Tibial artery (tissue), 4 donors: ENCODE results near the gene RSPO4.

Experiments
- DNase-seq, 2 donors: peaks; one replicate each; pipeline ENCODE4 v3.0.0-alpha.2; 2019
- H3K27ac ChIP-seq, 2 donors: fragments of 200-600 bp; sonication (generic) in 1 of 2; 1 replicate in 1 of 2; 2 replicates in 1 of 2; pipeline ENCODE4 v1.5.1; 2018 to 2019; ENCODE audit warnings: mild to moderate bottlenecking in 1 of 2
- H3K27me3 ChIP-seq, 2 donors: fragments of 200-600 bp; sonication (generic) in 1 of 2; one replicate each; pipeline versions ENCODE4 v1.5.1 to v1.6.0; 2016 to 2019
- H3K36me3 ChIP-seq, 3 donors: fragments of 200-600 bp; sonication (generic) in 2 of 3; one replicate each; pipeline ENCODE4 v1.5.1; 2016 to 2019; ENCODE audit warnings: mild to moderate bottlenecking in 2 of 3
- H3K4me1 ChIP-seq, 4 donors: fragments of 200-600 bp; sonication (generic) in 2 of 4; 1 replicate in 3 of 4; 2 replicates in 1 of 4; pipeline ENCODE4 v1.5.1; 2016 to 2019
- H3K4me3 ChIP-seq, 2 donors: fragments of 200-600 bp; sonication (generic) in 1 of 2; 1 replicate in 1 of 2; 2 replicates in 1 of 2; pipeline ENCODE4 v1.5.1; 2018 to 2019; ENCODE audit warnings: mild to moderate bottlenecking in 2 of 2
- H3K9me3 ChIP-seq, 3 donors: fragments of 200-600 bp; sonication (generic) in 1 of 3; one replicate each; pipeline ENCODE4 v1.5.1; 2016 to 2019
- CTCF ChIP-seq, 2 experiments: fragments of 200-600 bp in 1 of 2; fragments of 450-650 bp in 1 of 2; IDR thresholded peaks; one replicate each; pipeline ENCODE4 v1.5.1; 2017 to 2019; ENCODE audit warnings: antibody characterized with exemption in 2 of 2, mild to moderate bottlenecking in 1 of 2, moderate library complexity in 1 of 2
- intact Hi-C: fragments of 100-400 bp; cut with DNase I; formaldehyde crosslinking; loops from one replicate; pipeline ENCODE4 v1.15.0; 2023; ENCODE audit warnings: low total_unique reads

RSPO4 gene

GRCh38 chr20:965956-966355 is 36.2 kb downstream of the RSPO4 start:
- H3K36me3 ChIP-seq, result no peaks in the 10 kb centered on the region
- H3K27ac ChIP-seq, result no peak overlapping the region
- no peak for TF ChIP-seq CTCF (IDR thresholded peaks at IDR 0.05)
- peaks cover 0 to 45% of the 10 kb centered on the region in 2 donors for H3K27me3 ChIP-seq
- intact Hi-C loops, result no loop called here
- DNase-seq, result no peak
- no peak overlapping the region for H3K4me3 ChIP-seq
- H3K4me1 ChIP-seq, result no peaks in the 10 kb centered on the region
- no peaks in the 10 kb centered on the region for H3K9me3 ChIP-seq

GRCh38 chr20:963795-964194 is 38.3 kb downstream of the RSPO4 start:
- no peaks in the 10 kb centered on the region for H3K9me3 ChIP-seq
- TF ChIP-seq CTCF (IDR thresholded peaks at IDR 0.05), result no peak
- peaks cover 0 to 57% of the 10 kb centered on the region in 2 donors for H3K27me3 ChIP-seq
- no peak overlapping the region for H3K4me3 ChIP-seq
- no peaks in the 10 kb centered on the region for H3K4me1 ChIP-seq
- H3K36me3 ChIP-seq, result no peaks in the 10 kb centered on the region
- no peak for DNase-seq
- intact Hi-C loops, result no loop called here
- H3K27ac ChIP-seq, result no peak overlapping the region

- no peak overlapping the region for H3K27ac ChIP-seq
- no peak overlapping the region for H3K4me3 ChIP-seq
- no peak for DNase-seq
- H3K27me3 ChIP-seq, result peaks cover 0 to 58% of the 10 kb centered on the region in 2 donors
- intact Hi-C loops, result no loop called here
- H3K4me1 ChIP-seq, result no peaks in the 10 kb centered on the region
- no peak for TF ChIP-seq CTCF (IDR thresholded peaks at IDR 0.05)
- no peaks in the 10 kb centered on the region for H3K9me3 ChIP-seq
- no peaks in the 10 kb centered on the region for H3K36me3 ChIP-seq
Measured at GRCh38 chr20:962683-963082, 39.4 kb downstream of the RSPO4 start.

- no peak overlapping the region for H3K27ac ChIP-seq
- peaks cover 0 to 60% of the 10 kb centered on the region in 2 donors for H3K27me3 ChIP-seq
- no peak overlapping the region for H3K4me3 ChIP-seq
- no peak for DNase-seq
- TF ChIP-seq CTCF (IDR thresholded peaks at IDR 0.05), result no peak
- no peaks in the 10 kb centered on the region for H3K9me3 ChIP-seq
- no peaks in the 10 kb centered on the region for H3K4me1 ChIP-seq
- intact Hi-C loops, result no loop called here
- H3K36me3 ChIP-seq, result no peaks in the 10 kb centered on the region
Measured at GRCh38 chr20:962223-962622, 39.9 kb downstream of the RSPO4 start.

- no peak overlapping the region for H3K27ac ChIP-seq
- peaks cover 0 to 63% of the 10 kb centered on the region in 2 donors for H3K27me3 ChIP-seq
- no peak overlapping the region for H3K4me3 ChIP-seq
- no peaks in the 10 kb centered on the region for H3K9me3 ChIP-seq
- intact Hi-C loops, result no loop called here
- no peaks in the 10 kb centered on the region for H3K36me3 ChIP-seq
- TF ChIP-seq CTCF (IDR thresholded peaks at IDR 0.05), result no peak
- no peak for DNase-seq
- H3K4me1 ChIP-seq, result no peaks in the 10 kb centered on the region
Measured at GRCh38 chr20:961768-962167, 40.3 kb downstream of the RSPO4 start.

- no peak overlapping the region for H3K4me3 ChIP-seq
- no peak for DNase-seq
- intact Hi-C loops, result loop anchor here (2.0 kb wide), 1 partner anchor 145 kb away; no protein-coding TSS in a partner anchor
- TF ChIP-seq CTCF (IDR thresholded peaks at IDR 0.05), result no peak
- no peak overlapping the region for H3K27ac ChIP-seq
- H3K27me3 ChIP-seq, result peaks cover 0 to 70% of the 10 kb centered on the region in 2 donors
- peaks cover 0 to 7% (median 0%) of the 10 kb centered on the region in 4 donors for H3K4me1 ChIP-seq
- H3K36me3 ChIP-seq, result no peaks in the 10 kb centered on the region
- H3K9me3 ChIP-seq, result no peaks in the 10 kb centered on the region
Measured at GRCh38 chr20:959996-960615, 42.0 kb downstream of the RSPO4 start.
